Middle frontal gyrus (tissue), 1 donor: Measurements from ENCODE around the gene DET1.
"Not testable (repeated sequence)": the region's sequence is repeated elsewhere in the genome, so short reads cannot be mapped to it uniquely, and the experiment has no call there.

Experiments used
- DNase-seq: peaks from one replicate; pipeline ENCODE4 v3.0.0-alpha.2; 2015; ENCODE audit warnings: low spot score; ENCODE audit errors: extremely low spot score

DET1 gene

GRCh38 chr15:88546248-88547129 is at the start of gene DET1:
Gene DET1, minus strand, starts transcription at chr15:88546681. Its CDS starts 14,976 bp downstream, at chr15:88531705.
- DNase-seq = peak; percentile 89

GRCh38 chr15:88591384-88591783 is 44.9 kb upstream of the DET1 start:
- no peak for DNase-seq

- DNase-seq = no peak
Measured at GRCh38 chr15:88590759-88591158, 44.3 kb upstream of the DET1 start.

- DNase-seq = no peak
Measured at GRCh38 chr15:88586401-88587162, 40.1 kb upstream of the DET1 start.

GRCh38 chr15:88580532-88580931 is 34.1 kb upstream of the DET1 start:
- DNase-seq = no peak

GRCh38 chr15:88579322-88579721 is 32.8 kb upstream of the DET1 start:
- DNase-seq = no peak

- DNase-seq = no peak
Measured at GRCh38 chr15:88574655-88575054, 28.2 kb upstream of the DET1 start.

GRCh38 chr15:88574077-88574476 is 27.6 kb upstream of the DET1 start:
- no peak for DNase-seq

- DNase-seq = no peak
Measured at GRCh38 chr15:88571852-88572259, 25.4 kb upstream of the DET1 start.

GRCh38 chr15:88571153-88571851 is 24.8 kb upstream of the DET1 start:
- no peak for DNase-seq

GRCh38 chr15:88568589-88568988 is 22.1 kb upstream of the DET1 start:
- no peak for DNase-seq

- no peak for DNase-seq
Measured at GRCh38 chr15:88564741-88565140, 18.3 kb upstream of the DET1 start.

GRCh38 chr15:88563638-88564037 is 17.2 kb upstream of the DET1 start:
- no peak for DNase-seq

- not testable (repeated sequence) for DNase-seq
Measured at GRCh38 chr15:88559565-88559964, 13.1 kb upstream of the DET1 start.

- DNase-seq = not testable (repeated sequence)
Measured at GRCh38 chr15:88558026-88558425, 11.5 kb upstream of the DET1 start.

GRCh38 chr15:88548009-88548408 is 1.5 kb upstream of the DET1 start:
- not testable (repeated sequence) for DNase-seq

- not testable (repeated sequence) for DNase-seq
Measured at GRCh38 chr15:88545578-88546247, 768 bp downstream of the DET1 start.

- no peak for DNase-seq
Measured at GRCh38 chr15:88543065-88543776, 3.3 kb downstream of the DET1 start.

GRCh38 chr15:88542342-88542733 is 4.1 kb downstream of the DET1 start:
- DNase-seq = no peak

- no peak for DNase-seq
Measured at GRCh38 chr15:88541709-88542341, 4.7 kb downstream of the DET1 start.
